ENCODE measurements around the gene PIGH. TPM values are rescaled to one million over a fixed set of nuclear protein-coding genes. Genes with fewer than 3 reads are reported as not detected.

The PIGH gene
- total RNA-seq, 1 donor from 2014 or later: 26.4 TPM

DNA sequence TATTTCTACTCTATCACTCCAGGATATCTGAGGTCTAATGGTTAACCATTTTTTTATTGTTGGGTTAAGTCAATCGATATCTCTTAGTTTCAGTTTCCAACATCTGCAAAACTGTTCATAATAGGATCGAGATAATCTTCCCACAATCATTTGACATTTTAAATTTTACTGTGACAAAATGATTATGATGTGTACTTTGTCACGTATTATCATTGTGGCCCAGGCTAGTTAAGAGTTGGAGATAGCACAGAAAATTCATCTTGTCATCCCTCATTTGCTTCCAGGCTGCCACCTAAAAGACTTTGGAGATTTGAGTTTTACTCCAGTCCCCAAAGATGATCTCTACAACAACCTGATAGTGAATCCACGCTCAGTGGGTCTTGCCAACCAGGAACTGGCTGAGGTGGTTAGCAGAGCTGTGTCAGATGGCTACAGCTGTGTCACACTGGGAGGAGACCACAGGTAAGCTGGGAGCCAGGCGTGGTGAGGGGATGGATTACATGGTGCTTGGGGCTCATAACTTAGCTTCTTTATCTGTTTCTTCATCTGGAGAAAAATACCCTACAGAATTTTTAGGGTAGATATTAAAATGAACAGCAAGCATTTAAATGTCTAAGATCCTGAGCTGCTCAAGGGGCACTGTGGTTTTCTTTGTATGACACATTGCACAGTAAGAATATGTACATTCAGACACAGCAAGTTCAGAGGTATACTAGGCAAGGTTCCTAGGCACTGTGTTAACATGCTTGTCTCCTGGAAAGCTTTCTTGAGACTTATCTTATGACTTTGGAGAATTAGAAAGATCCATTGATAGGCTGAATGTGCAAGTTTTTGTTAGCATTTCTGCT is 42.1 kb upstream of the PIGH start:
- Mint-ChIP-seq H3K4me3 (no peak overlapping the region), H3K36me3 (ENCODE audit: low read depth) (peaks cover 23% of the 10 kb centered on the region), H3K4me1 (no peaks in the 10 kb centered on the region), H3K27me3 (no peaks in the 10 kb centered on the region), H3K27ac (no peak overlapping the region), H3K9me3 (no peaks in the 10 kb centered on the region)
- no peak for DNase-seq
- TF ChIP-seq CTCF (IDR thresholded peaks at IDR 0.05): no peak
- intact Hi-C loops (cut with micrococcal nuclease): no loop called here
- ChIA-PET POLR2A (no interaction called here), CTCF (no interaction called here)
- no peak for ATAC-seq (ENCODE audit: low read depth)

- CTCF ChIA-PET: no interaction called here
- Mint-ChIP-seq H3K4me1 (no peaks in the 10 kb centered on the region), H3K36me3 (ENCODE audit: low read depth) (peaks cover 17% of the 10 kb centered on the region), H3K9me3 (no peaks in the 10 kb centered on the region), H3K27ac (no peak overlapping the region), H3K27me3 (no peaks in the 10 kb centered on the region), H3K4me3 (no peak overlapping the region)
- ATAC-seq (ENCODE audit: low read depth) (no peak), DNase-seq (no peak)
- intact Hi-C loops (cut with micrococcal nuclease): no loop called here
- POLR2A ChIA-PET: no interaction called here
- no peak for TF ChIP-seq CTCF (IDR thresholded peaks at IDR 0.05)
Measured at GRCh38 chr14:67641480-67641879, 41.4 kb upstream of the PIGH start.

GRCh38 chr14:67638642-67639041 is 38.6 kb upstream of the PIGH start:
- ATAC-seq (ENCODE audit: low read depth) (no peak), DNase-seq (no peak)
- Mint-ChIP-seq H3K27me3 (no peaks in the 10 kb centered on the region), H3K9me3 (no peaks in the 10 kb centered on the region), H3K36me3 (ENCODE audit: low read depth) (peaks cover 2% of the 10 kb centered on the region), H3K4me3 (no peak overlapping the region), H3K4me1 (no peaks in the 10 kb centered on the region), H3K27ac (no peak overlapping the region)
- ChIA-PET CTCF (no interaction called here), POLR2A (no interaction called here)
- intact Hi-C loops (cut with micrococcal nuclease): no loop called here
- no peak for TF ChIP-seq CTCF (IDR thresholded peaks at IDR 0.05)

DNA sequence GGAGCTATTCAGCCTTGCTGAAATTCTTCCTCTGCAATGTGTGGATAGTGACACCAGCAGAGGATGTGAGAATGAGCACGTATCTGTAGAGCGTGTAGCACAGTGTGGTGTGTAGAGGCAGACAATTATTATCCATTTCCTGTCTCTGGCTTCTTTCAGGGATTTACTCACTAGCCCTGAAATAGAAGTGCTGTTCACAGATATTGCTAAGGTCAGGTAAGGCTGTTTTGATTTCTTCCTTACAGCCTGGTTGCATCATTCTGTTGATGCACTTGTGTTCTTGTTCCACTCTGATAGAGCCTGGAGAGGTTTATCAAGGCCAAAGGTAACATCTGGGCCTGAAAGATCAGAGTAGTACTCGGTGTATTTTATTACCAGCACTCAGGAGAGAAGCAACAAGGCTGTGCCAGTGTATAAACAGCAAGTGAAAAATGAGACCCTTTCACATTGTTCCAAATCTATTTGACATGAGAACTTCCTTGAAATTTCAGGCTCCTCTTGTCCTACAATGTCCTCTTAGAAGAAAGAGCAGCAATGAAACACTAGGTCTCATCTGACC is 36.4 kb upstream of the PIGH start:
- no peak overlapping the region for H3K27ac Mint-ChIP-seq
- H3K27me3 Mint-ChIP-seq: no peaks in the 10 kb centered on the region
- ChIA-PET CTCF (no interaction called here), POLR2A (no interaction called here)
- ATAC-seq (ENCODE audit: low read depth) (no peak), DNase-seq (no peak)
- peaks cover 2% of the 10 kb centered on the region for H3K36me3 Mint-ChIP-seq (ENCODE audit: low read depth)
- H3K9me3 Mint-ChIP-seq: no peaks in the 10 kb centered on the region
- TF ChIP-seq CTCF (IDR thresholded peaks at IDR 0.05): no peak
- no peaks in the 10 kb centered on the region for H3K4me1 Mint-ChIP-seq
- intact Hi-C loops (cut with micrococcal nuclease): no loop called here
- H3K4me3 Mint-ChIP-seq: no peak overlapping the region

DNA sequence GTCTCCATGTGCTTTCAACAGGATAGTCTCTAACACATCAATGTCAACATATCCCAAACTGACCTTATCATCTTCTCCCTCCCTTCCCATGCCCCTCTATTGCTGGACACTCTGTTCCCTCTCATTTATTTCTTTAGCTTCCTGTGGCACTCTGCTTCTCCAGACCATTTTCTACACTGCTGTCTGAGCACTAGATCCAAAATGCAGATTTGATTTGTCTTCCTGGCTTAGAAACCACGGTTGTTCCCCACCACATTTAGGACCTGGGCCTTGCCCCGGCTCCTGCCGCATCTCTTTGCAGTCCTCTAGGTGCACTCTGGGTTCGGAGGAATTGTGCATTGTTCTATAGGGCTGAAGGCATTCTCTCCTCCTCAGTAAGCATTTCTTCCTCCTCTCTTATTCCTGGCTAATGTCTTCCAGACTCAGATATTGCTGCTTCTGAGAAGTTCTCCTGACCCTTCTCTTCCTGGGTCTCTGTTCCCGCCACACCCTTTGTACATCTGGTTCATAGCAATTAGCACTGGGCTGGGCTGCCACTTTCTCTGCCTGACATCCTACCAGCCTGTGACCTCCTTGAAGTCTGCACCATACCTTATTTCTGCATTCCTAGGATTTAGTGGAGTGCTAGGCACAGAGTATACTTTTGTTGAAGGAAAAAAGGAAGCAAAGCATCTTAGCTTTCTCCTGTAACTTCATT is 33.5 kb upstream of the PIGH start:
- no peak for DNase-seq
- H3K36me3 Mint-ChIP-seq (ENCODE audit: low read depth): peaks cover 2% of the 10 kb centered on the region
- intact Hi-C loops (cut with micrococcal nuclease): loop anchor here (5.0 kb wide), 1 partner anchor 46 kb away; no protein-coding TSS in a partner anchor
- H3K4me3 Mint-ChIP-seq: no peak overlapping the region
- ChIA-PET POLR2A (no interaction called here), CTCF (no interaction called here)
- H3K4me1 Mint-ChIP-seq: no peaks in the 10 kb centered on the region
- no peaks in the 10 kb centered on the region for H3K27me3 Mint-ChIP-seq
- no peak for TF ChIP-seq CTCF (IDR thresholded peaks at IDR 0.05)
- ATAC-seq (ENCODE audit: low read depth): no peak
- no peak overlapping the region for H3K27ac Mint-ChIP-seq
- no peaks in the 10 kb centered on the region for H3K9me3 Mint-ChIP-seq

Data from activated B cell treated with CpG ODN at 0.5 μM for 24 hours (primary cell).